Measurements from ENCODE around the gene ZFP36L1.

GRCh38 chr14:68811171-68811570 lies 18.3 kb upstream of the ZFP36L1 start:
- TF ChIP-seq, protein P1, sequence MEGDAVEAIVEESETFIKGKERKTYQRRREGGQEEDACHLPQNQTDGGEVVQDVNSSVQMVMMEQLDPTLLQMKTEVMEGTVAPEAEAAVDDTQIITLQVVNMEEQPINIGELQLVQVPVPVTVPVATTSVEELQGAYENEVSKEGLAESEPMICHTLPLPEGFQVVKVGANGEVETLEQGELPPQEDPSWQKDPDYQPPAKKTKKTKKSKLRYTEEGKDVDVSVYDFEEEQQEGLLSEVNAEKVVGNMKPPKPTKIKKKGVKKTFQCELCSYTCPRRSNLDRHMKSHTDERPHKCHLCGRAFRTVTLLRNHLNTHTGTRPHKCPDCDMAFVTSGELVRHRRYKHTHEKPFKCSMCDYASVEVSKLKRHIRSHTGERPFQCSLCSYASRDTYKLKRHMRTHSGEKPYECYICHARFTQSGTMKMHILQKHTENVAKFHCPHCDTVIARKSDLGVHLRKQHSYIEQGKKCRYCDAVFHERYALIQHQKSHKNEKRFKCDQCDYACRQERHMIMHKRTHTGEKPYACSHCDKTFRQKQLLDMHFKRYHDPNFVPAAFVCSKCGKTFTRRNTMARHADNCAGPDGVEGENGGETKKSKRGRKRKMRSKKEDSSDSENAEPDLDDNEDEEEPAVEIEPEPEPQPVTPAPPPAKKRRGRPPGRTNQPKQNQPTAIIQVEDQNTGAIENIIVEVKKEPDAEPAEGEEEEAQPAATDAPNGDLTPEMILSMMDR (IDR thresholded peaks at IDR 0.05) = no peak
- no peak for TF ChIP-seq EP300 (IDR thresholded peaks at IDR 0.05)
- TF ChIP-seq POLR2AphosphoS5 (IDR thresholded peaks at IDR 0.05) = no peak

Measured in stomach (tissue), 4 donors.